Cardiac atrium fibroblast (primary cell): ENCODE data around the gene ZNF136. TPM values are rescaled to one million over a fixed set of nuclear protein-coding genes. Genes with fewer than 3 reads are reported as not detected.

Experiments used
- total RNA-seq: library from RNA; depleted of rRNA; stranded (reverse); fragments of >200 nt; gene quantifications from 2 replicates; pipeline ENCODE4 v1.2.3, GENCODE V29; 2015

ZNF136 gene
- total RNA-seq: 3.7 and 5.4 TPM in 2 replicates

DNA sequence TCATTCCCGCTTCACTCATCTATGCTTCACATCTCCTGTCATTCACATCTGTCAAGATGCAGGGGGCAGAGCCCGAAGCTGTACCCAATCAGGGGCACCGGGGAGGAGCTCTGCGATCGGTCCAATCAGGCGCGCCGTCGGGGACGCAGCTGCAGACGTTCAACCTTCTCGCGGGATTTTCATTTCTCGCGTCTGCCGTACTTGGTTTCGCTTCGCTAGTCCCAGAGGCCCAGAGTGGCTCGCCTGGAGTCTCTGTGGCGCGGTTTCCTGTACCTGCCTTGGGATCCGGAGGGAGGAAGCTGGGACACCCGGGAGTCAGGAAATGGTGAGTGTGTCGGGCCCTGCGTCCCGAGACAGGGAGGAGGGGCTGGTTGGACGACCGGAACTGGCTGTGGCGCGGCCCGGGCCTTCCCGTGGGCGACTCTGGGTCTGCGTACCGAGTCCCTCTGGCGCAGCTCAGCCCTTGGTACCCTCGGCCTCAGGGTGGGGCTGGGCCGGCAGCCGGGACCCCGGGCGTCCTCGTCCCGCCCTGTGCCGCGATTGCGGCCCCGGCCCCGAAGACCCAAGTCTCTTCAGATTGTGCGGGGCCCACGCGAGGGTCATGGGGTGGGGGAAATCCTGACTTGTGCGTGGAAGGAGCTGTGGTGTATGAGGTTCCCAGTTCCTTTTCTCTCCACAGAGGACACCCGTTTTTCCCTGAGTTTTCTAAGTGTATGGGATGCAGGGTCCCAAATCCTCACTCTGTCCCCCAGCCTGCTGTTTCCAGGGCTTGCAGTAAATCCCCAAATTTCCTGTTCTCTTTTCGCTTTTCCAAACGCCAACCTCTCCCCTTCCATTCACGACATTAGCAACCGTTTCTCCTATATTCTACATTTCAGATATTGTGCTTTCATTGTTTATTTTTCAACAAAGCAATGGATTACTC is at the start of gene ZNF136:
TSS of gene ZNF136 (plus strand) at position 215 of the 925 bp plus-strand sequence. CDS start at position 323, 108 bp downstream.

DNA sequence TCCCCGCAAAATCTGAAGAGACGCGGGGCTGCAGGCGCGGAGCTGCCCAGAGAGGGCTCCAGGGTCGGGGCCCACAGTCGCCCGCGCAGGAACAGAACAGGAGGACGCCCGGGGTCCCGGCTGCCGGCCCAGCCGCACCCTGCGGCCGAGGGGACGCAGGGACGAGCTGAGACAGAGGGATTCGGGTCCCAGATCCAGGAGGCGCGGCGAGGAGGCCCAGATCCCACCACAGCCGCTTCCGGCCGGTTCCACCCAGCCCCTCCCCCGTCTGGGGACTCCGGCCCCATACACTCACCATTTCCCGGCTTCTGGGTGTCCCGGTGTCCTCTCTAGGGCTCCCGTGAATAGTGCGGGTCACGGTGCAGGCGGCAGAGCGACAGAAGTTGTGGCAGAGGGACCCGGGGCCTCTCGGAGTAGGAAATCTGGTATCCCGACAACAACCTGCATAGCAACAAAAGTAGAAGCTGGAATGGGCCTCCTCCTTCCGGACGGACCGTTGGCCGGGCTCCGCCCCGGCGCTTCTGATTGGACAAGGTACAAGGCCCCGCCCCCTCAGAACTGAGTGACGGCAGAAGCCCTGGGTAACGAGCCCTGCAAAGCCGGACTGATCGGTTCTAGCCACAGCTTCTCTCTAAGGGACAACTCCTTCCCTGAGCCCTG is 22.9 kb upstream of the ZNF136 start, which contains the start of gene ZNF20:
TSS of gene ZNF20 (minus strand) at position 466 of the 660 bp plus-strand sequence. CDS start at position 298, 168 bp downstream.

DNA sequence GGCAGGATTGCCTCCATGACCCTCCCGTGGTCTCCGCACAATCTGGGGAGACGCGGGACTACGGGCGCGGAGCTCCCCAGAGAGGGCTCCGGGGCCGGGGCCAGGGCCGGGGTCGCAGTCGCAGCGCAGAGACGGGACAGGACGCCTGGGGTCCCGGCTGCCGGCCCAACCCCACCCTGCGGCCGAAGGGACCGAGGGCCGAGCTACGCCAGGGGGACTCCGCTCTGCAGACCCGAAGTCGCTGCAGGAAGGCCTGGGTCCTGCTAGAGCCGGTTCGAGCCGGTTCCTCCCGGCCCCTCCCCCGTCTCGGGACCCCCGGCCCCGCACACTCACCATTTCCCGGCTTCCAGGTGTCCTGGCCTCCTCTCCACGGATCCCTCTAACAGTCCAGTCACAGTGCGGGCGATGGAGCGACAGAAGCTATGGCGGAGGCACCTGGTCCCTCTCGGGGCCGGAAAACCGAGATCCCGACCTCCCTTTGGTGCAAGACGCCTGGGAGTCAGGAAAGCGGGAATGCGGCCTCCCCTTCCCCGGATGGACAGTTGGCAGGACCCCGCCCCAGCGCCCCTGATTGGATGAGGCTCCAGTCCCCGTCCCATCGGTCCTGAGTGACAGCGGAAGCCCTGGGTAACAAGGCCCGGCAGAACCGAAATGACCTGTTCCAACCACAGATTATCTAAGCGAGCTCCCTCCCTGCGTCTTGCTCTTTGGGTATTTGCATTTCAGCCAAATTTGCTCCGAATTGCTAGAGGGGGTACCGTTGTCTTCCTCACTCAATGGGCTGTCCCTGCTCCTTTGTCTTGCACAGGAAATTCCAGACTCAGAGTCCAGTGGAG is 6.5 kb upstream of the ZNF136 start, which contains the start of gene ZNF625:
TSS of gene ZNF625 (minus strand) at position 512 of the 836 bp plus-strand sequence. CDS start at position 336, 176 bp downstream.

Other genes starting within 250 kb of the ZNF136 start
- gene ZNF700, start 238.0 kb upstream of the ZNF136 start, total RNA-seq: 2.9 and 3.1 TPM in 2 replicates
- gene ZNF763, start 198.1 kb upstream of the ZNF136 start, total RNA-seq: 0.36 and 2.8 TPM in 2 replicates
- 2.9 and 6.6 TPM in 2 replicates for gene ZNF433, start 127.4 kb upstream of the ZNF136 start, total RNA-seq
- 0.36 and 0.49 TPM in 2 replicates for gene ZNF878, start 110.1 kb upstream of the ZNF136 start, total RNA-seq
- 2.4 and 5.2 TPM in 2 replicates for gene ZNF844, start 98.4 kb upstream of the ZNF136 start, total RNA-seq
- 2.0 and 7.6 TPM in 2 replicates for gene ZNF20, start 22.7 kb upstream of the ZNF136 start, total RNA-seq
- gene ZNF625, start 6.4 kb upstream of the ZNF136 start, total RNA-seq: 6.8 and 9.7 TPM in 2 replicates
- gene ZNF44, start 131.8 kb downstream of the ZNF136 start, total RNA-seq: 2.9 and 4.7 TPM in 2 replicates
- 2.0 and 11.7 TPM in 2 replicates for gene ZNF563, start 170.5 kb downstream of the ZNF136 start, total RNA-seq
- gene ZNF442, start 202.6 kb downstream of the ZNF136 start, total RNA-seq: 2.3 and 4.9 TPM in 2 replicates
- gene ZNF799, start 238.2 kb downstream of the ZNF136 start, total RNA-seq: 1.1 and 3.2 TPM in 2 replicates